Measurements from ENCODE around the gene DLGAP3. TPM values are rescaled to one million over a fixed set of nuclear protein-coding genes. Genes with fewer than 3 reads are reported as not detected.

The DLGAP3 gene
- total RNA-seq, 1 experiment from 2014 or later = 0.27 TPM

GRCh38 chr1:34867415-34867814, 62.0 kb downstream of the DLGAP3 start:
- DNase-seq (ENCODE audit: low read depth, low spot score) (no peak), ATAC-seq (no peak)
- peaks cover 0 to 8% of the 10 kb centered on the region in 2 experiments; a peak in 2 of 4 replicates for H3K4me1 ChIP-seq (ENCODE audit: control insufficient read depth in 1 of 2, insufficient read depth in 2 of 2, low read length in 2 of 2)
- ChIA-PET POLR2A (no interaction called here), CTCF (interaction anchor here (1.4 to 2.6 kb wide), 3 partner anchors 14 to 81 kb away, joined by 4 to 19 read pairs (median 8); no protein-coding TSS in a partner anchor), RAD21 (ENCODE audit: low non-redundant PET in 1 of 2, low total read pairs in 2 of 2, uncharacterized antibody in 2 of 2, unreplicated experiment in 2 of 2) (no interaction called here)
- H3K9me2 ChIP-seq (ENCODE audit: insufficient read depth) = no peaks in the 10 kb centered on the region
- no peaks in the 10 kb centered on the region for H3K79me2 ChIP-seq (ENCODE audit: insufficient read depth, low read length)
- H3K36me3 ChIP-seq (ENCODE audit: control insufficient read depth in 1 of 2, insufficient read depth in 2 of 2, low read length in 2 of 2) = no peaks in the 10 kb centered on the region
- no peak overlapping the region for H3K27ac ChIP-seq (ENCODE audit: low read depth, low read length)
- H3K4me2 ChIP-seq (ENCODE audit: low read length) = no peak overlapping the region
- H3K9ac ChIP-seq (ENCODE audit: low read length) = no peak overlapping the region
- no peak overlapping the region for H2AFZ ChIP-seq (ENCODE audit: low read depth, low read length, poor library complexity, severe bottlenecking)
- BruUV-seq (replicated peaks) = no TSS peak
- intact Hi-C loops (cut with micrococcal nuclease) = no loop called here
- peaks cover 14% of the 10 kb centered on the region for H3K27me3 ChIP-seq (ENCODE audit: insufficient read depth, low read length)
- no peak overlapping the region for H3K4me3 ChIP-seq (replicated peaks in 1 of 2; ENCODE audit: low read depth in 1 of 2, low read length in 2 of 2)
- TF ChIP-seq REST (IDR thresholded peaks at IDR 0.05; ENCODE audit: low read depth) = no peak
- TF ChIP-seq, protein P1, sequence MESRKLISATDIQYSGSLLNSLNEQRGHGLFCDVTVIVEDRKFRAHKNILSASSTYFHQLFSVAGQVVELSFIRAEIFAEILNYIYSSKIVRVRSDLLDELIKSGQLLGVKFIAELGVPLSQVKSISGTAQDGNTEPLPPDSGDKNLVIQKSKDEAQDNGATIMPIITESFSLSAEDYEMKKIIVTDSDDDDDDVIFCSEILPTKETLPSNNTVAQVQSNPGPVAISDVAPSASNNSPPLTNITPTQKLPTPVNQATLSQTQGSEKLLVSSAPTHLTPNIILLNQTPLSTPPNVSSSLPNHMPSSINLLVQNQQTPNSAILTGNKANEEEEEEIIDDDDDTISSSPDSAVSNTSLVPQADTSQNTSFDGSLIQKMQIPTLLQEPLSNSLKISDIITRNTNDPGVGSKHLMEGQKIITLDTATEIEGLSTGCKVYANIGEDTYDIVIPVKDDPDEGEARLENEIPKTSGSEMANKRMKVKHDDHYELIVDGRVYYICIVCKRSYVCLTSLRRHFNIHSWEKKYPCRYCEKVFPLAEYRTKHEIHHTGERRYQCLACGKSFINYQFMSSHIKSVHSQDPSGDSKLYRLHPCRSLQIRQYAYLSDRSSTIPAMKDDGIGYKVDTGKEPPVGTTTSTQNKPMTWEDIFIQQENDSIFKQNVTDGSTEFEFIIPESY (IDR thresholded peaks at IDR 0.05; ENCODE audit: extremely low read depth, insufficient replicate concordance, low read length) = no peak
- TF ChIP-seq SP1 (IDR thresholded peaks at IDR 0.05; ENCODE audit: low read depth) = no peak
- TF ChIP-seq ELF1 (IDR thresholded peaks at IDR 0.05; ENCODE audit: borderline replicate concordance, low read depth) = no peak
- TF ChIP-seq SRF (IDR thresholded peaks at IDR 0.05; ENCODE audit: low read depth) = no peak
- TF ChIP-seq TCF7L2 (IDR thresholded peaks at IDR 0.05; ENCODE audit: borderline replicate concordance, extremely low read depth, insufficient read depth, insufficient read length) = no peak
- no peak for TF ChIP-seq ZFX (IDR thresholded peaks at IDR 0.05)
- no peak for TF ChIP-seq EZH2 (IDR thresholded peaks at IDR 0.05)
- TF ChIP-seq ZNF274 (IDR thresholded peaks at IDR 0.05; ENCODE audit: low read depth, low read length) = no peak
- no peak for TF ChIP-seq CEBPB (IDR thresholded peaks at IDR 0.05; ENCODE audit: low read depth)
- TF ChIP-seq YY1 (IDR thresholded peaks at IDR 0.05; ENCODE audit: extremely low read depth, insufficient replicate concordance, low read depth, low read length) = no peak
- no peak for TF ChIP-seq FOSL1 (IDR thresholded peaks at IDR 0.05; ENCODE audit: low read depth)
- TF ChIP-seq, protein P2, sequence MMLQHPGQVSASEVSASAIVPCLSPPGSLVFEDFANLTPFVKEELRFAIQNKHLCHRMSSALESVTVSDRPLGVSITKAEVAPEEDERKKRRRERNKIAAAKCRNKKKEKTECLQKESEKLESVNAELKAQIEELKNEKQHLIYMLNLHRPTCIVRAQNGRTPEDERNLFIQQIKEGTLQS (IDR thresholded peaks at IDR 0.05) = no peak
- TF ChIP-seq SIN3A (IDR thresholded peaks at IDR 0.05; ENCODE audit: low read depth) = no peak
- no peak for TF ChIP-seq POLR2A (IDR thresholded peaks at IDR 0.05; ENCODE audit: borderline replicate concordance, extremely low read depth, insufficient read depth, insufficient read length)
- no peak for TF ChIP-seq JUND (IDR thresholded peaks at IDR 0.05)
- H4K20me1 ChIP-seq (ENCODE audit: insufficient read depth) = no peaks in the 10 kb centered on the region
- H3K9me3 ChIP-seq (ENCODE audit: control insufficient read depth in 1 of 2, insufficient read depth in 1 of 2, low read depth in 1 of 2, low read length in 2 of 2) = no peaks in the 10 kb centered on the region

Data from HCT116 (cell line).